CD4-positive, alpha-beta T cell treated with Interleukin-21 for 1 hour (primary cell): ENCODE data around the gene ZNRF1.

ENCODE experiments used
- DNase-seq: peaks from one replicate; pipeline ENCODE4 v3.0.0-alpha.2; 2020

Gene ZNRF1

GRCh38 chr16:75028544-75029135 lies 29.8 kb downstream of the ZNRF1 start:
- no peak for DNase-seq

GRCh38 chr16:75029854-75030253 lies 31.0 kb downstream of the ZNRF1 start:
- DNase-seq = no peak

GRCh38 chr16:75032655-75033054 lies 33.8 kb downstream of the ZNRF1 start:
- DNase-seq = no peak

GRCh38 chr16:75035410-75035968 lies 36.7 kb downstream of the ZNRF1 start:
- no peak for DNase-seq

GRCh38 chr16:75038036-75038858 lies 39.4 kb downstream of the ZNRF1 start:
- DNase-seq = no peak

- DNase-seq = no peak
These were observed 41.1 kb downstream of the ZNRF1 start for GRCh38 chr16:75039941-75040340.

GRCh38 chr16:75042426-75043174 lies 43.8 kb downstream of the ZNRF1 start:
- no peak for DNase-seq

- DNase-seq = no peak
These were observed 44.5 kb downstream of the ZNRF1 start for GRCh38 chr16:75043175-75043895.

GRCh38 chr16:75044800-75045361 lies 46.1 kb downstream of the ZNRF1 start:
- no peak for DNase-seq

GRCh38 chr16:75045424-75045823 lies 46.6 kb downstream of the ZNRF1 start:
- DNase-seq = no peak

- no peak for DNase-seq
These were observed 49.2 kb downstream of the ZNRF1 start for GRCh38 chr16:75048054-75048453.

GRCh38 chr16:75048530-75048929 lies 49.7 kb downstream of the ZNRF1 start:
- no peak for DNase-seq

- no peak for DNase-seq
These were observed 53.8 kb downstream of the ZNRF1 start for GRCh38 chr16:75052481-75053202.

- DNase-seq = no peak
These were observed 55.1 kb downstream of the ZNRF1 start for GRCh38 chr16:75053791-75054555.

- DNase-seq = no peak
These were observed 55.7 kb downstream of the ZNRF1 start for GRCh38 chr16:75054556-75054947.

GRCh38 chr16:75058806-75059205 lies 60.0 kb downstream of the ZNRF1 start:
- DNase-seq = no peak

GRCh38 chr16:75059411-75059810 lies 60.6 kb downstream of the ZNRF1 start:
- DNase-seq = no peak

GRCh38 chr16:75060723-75061122 lies 61.9 kb downstream of the ZNRF1 start:
- no peak for DNase-seq

- no peak for DNase-seq
These were observed 62.8 kb downstream of the ZNRF1 start for GRCh38 chr16:75061669-75062068.

- DNase-seq = no peak
These were observed 63.5 kb downstream of the ZNRF1 start for GRCh38 chr16:75062135-75062975.
